GM12878 (cell line): Measurements from ENCODE around the gene MAP4K2. TPM values are rescaled to one million over a fixed set of nuclear protein-coding genes. Genes with fewer than 3 reads are reported as not detected.

ENCODE experiments used
- ATAC-seq: fragments of 200-7000 bp; cut with Tn5 transposase; 3 replicates; pipeline ENCODE4 v1.9.1; 2020; ENCODE audit warnings: mild to moderate bottlenecking, moderate library complexity
- BruUV-seq: library from RNA; stranded (reverse); fragments of 400-500 nt; replicated peaks from 2 replicates; lab custom pipeline; 2021; lab: Mats Ljungman, UMichigan
- CTCF ChIA-PET: fragments of 300-600 bp; sonication (Branson Sonifier 250); formaldehyde crosslinking; extraction: SDS; loops from one replicate; lab custom pipeline; 2021; ENCODE audit warnings: inconsistent platforms; lab: Yijun Ruan, JAX
- POLR2A ChIA-PET: fragments of 350-600 bp; formaldehyde crosslinking; extraction: SDS; loops from one replicate; lab custom pipeline; 2021; ENCODE audit warnings: inconsistent platforms; lab: Charles Lee
- RAD21 ChIA-PET: fragments of 300-600 bp; sonication (Branson Sonifier 250); formaldehyde crosslinking; loops from one replicate; lab custom pipeline; 2023; ENCODE audit warnings: antibody characterized with exemption; ENCODE audit not compliant: unreplicated experiment; lab: Charles Lee
- SMC1A ChIA-PET: fragments of 300-600 bp; sonication (Branson Sonifier 250); formaldehyde crosslinking; loops from one replicate; lab custom pipeline; 2023; ENCODE audit not compliant: unreplicated experiment, uncharacterized antibody; lab: Charles Lee
- DNase-seq: peaks from one replicate; pipeline ENCODE4 v3.0.0-alpha.2; 2011; ENCODE audit warnings: low read depth, low spot score
- FAIRE-seq: peaks from 3 replicates; lab custom pipeline; 2011; peaks lifted over from hg19 to GRCh38; lab: Jason Lieb, UNC
- H2AFZ ChIP-seq: 2 replicates; pipeline ENCODE4 v1.6.0; 2011; ENCODE audit warnings: low read depth, low read length, control low read depth; ENCODE audit not compliant: control insufficient read depth
- H3K27ac ChIP-seq: 2 replicates; pipeline ENCODE4 v1.5.1; 2011; ENCODE audit warnings: control low read depth; ENCODE audit not compliant: control insufficient read depth, insufficient read depth
- H3K27me3 ChIP-seq, 2 experiments: replicated peaks in 1 of 2; 2 replicates each; pipeline versions ENCODE4 v1.6.0 to v1.6.1; 2011; ENCODE audit warnings: low read length in 1 of 2; ENCODE audit not compliant: control insufficient read depth in 2 of 2, insufficient read depth in 2 of 2
- H3K36me3 ChIP-seq, 2 experiments: 2 replicates each; pipeline ENCODE4 v1.5.1; 2011; ENCODE audit warnings: low read length in 1 of 2; ENCODE audit not compliant: control insufficient read depth in 2 of 2, insufficient read depth in 2 of 2
- H3K4me1 ChIP-seq: 2 replicates; pipeline ENCODE4 v1.6.1; 2011; ENCODE audit warnings: mild to moderate bottlenecking, low read length, moderate library complexity, mixed read lengths; ENCODE audit not compliant: control insufficient read depth, insufficient read depth
- H3K4me2 ChIP-seq: 2 replicates; pipeline ENCODE4 v1.6.0; 2011; ENCODE audit warnings: control low read depth; ENCODE audit not compliant: control insufficient read depth, insufficient read depth
- H3K4me3 ChIP-seq: fragments of 200-600 bp; sonication (generic); 2 replicates; pipeline ENCODE4 v1.5.1; 2016
- H3K79me2 ChIP-seq: 2 replicates; pipeline ENCODE4 v1.6.0; 2011; ENCODE audit warnings: low read length; ENCODE audit not compliant: control insufficient read depth, insufficient read depth
- H3K9ac ChIP-seq: 2 replicates; pipeline ENCODE4 v1.8.0; 2011; ENCODE audit warnings: low read length, control low read depth, mixed read lengths; ENCODE audit not compliant: control insufficient read depth, insufficient read depth
- H3K9me3 ChIP-seq: replicated peaks from 3 replicates; pipeline ENCODE4 v1.5.1; 2011; ENCODE audit warnings: mild to moderate bottlenecking, low read length; ENCODE audit not compliant: control insufficient read depth, insufficient read depth
- H4K20me1 ChIP-seq: 2 replicates; pipeline ENCODE4 v1.6.0; 2011; ENCODE audit not compliant: control insufficient read depth, insufficient read depth
- BHLHE40 ChIP-seq, 2 experiments: fragments of 450-650 bp in 1 of 2; IDR thresholded peaks; 2 replicates each; pipeline ENCODE4 v1.6.1; 2011 to 2017; ENCODE audit warnings: low read depth in 2 of 2, borderline replicate concordance in 1 of 2, improper control_type of control experiment in 1 of 2, low read length in 1 of 2, mild to moderate bottlenecking in 1 of 2
- HCFC1 ChIP-seq: fragments of 150-350 bp; IDR thresholded peaks from 2 replicates; pipeline ENCODE4 v1.6.1; 2014; ENCODE audit warnings: low read length
- IKZF1 ChIP-seq: fragments of 450-650 bp; conservative IDR thresholded peaks from 2 replicates; pipeline ENCODE4 v1.6.1; 2017; ENCODE audit warnings: antibody characterized with exemption, mild to moderate bottlenecking
- NFYB ChIP-seq: IDR thresholded peaks from 2 replicates; pipeline ENCODE4 v1.6.1; 2011; ENCODE audit warnings: low read depth, mild to moderate bottlenecking, low read length, improper control_type of control experiment, moderate library complexity; ENCODE audit not compliant: insufficient read depth
- NRF1 ChIP-seq: conservative IDR thresholded peaks from 2 replicates; pipeline ENCODE4 v1.6.1; 2011; ENCODE audit warnings: mild to moderate bottlenecking, low read depth, low read length, improper control_type of control experiment
- PML ChIP-seq: IDR thresholded peaks from 2 replicates; pipeline ENCODE4 v1.6.1; 2012; ENCODE audit warnings: low read length, inconsistent platforms
- POLR2A ChIP-seq: IDR thresholded peaks from 2 replicates; pipeline ENCODE4 v1.6.1; 2011; ENCODE audit warnings: low read depth, mild to moderate bottlenecking, low read length
- POLR2AphosphoS2 ChIP-seq: IDR thresholded peaks from 2 replicates; pipeline ENCODE4 v1.6.1; 2011; ENCODE audit warnings: low read depth, mild to moderate bottlenecking, low read length, improper control_type of control experiment, moderate library complexity
- PRDM15 ChIP-seq: fragments of 450-650 bp; formaldehyde crosslinking; IDR thresholded peaks from 2 replicates; pipeline ENCODE4 v1.4.0; 2020; ENCODE audit warnings: mild to moderate bottlenecking, moderate library complexity
- SIN3A ChIP-seq: IDR thresholded peaks from 2 replicates; pipeline ENCODE4 v1.6.1; 2012; ENCODE audit warnings: low read depth, low read length, improper control_type of control experiment
- SMAD1 ChIP-seq: fragments of 450-650 bp; IDR thresholded peaks from 2 replicates; pipeline ENCODE4 v1.6.1; 2018; ENCODE audit warnings: mild to moderate bottlenecking, low read depth; ENCODE audit not compliant: partially characterized antibody
- SRF ChIP-seq, 2 experiments: IDR thresholded peaks; 2 replicates each; pipeline ENCODE4 v1.6.1; 2011; ENCODE audit warnings: low read depth in 2 of 2, low read length in 2 of 2, mild to moderate bottlenecking in 1 of 2, moderate library complexity in 1 of 2
- TCF12 ChIP-seq: IDR thresholded peaks from 2 replicates; pipeline ENCODE4 v1.6.1; 2011; ENCODE audit warnings: low read depth, mild to moderate bottlenecking, low read length
- YY1 ChIP-seq: IDR thresholded peaks from 2 replicates; pipeline ENCODE4 v1.6.1; 2011; ENCODE audit warnings: low read depth, mild to moderate bottlenecking, low read length
- ZNF217 ChIP-seq: fragments of 450-650 bp; IDR thresholded peaks from 2 replicates; pipeline ENCODE4 v1.6.1; 2017; ENCODE audit warnings: antibody characterized with exemption, mild to moderate bottlenecking
- whole genome bisulfite sequencing: methylation state at CpG from one replicate; pipeline ENCODE4 v1.1.6; 2016; ENCODE audit warnings: low lambda C conversion rate; ENCODE audit not compliant: insufficient replicate concordance, insufficient coverage; ENCODE audit errors: missing lambda C conversion rate; 5-methylcytosine and 5-hydroxymethylcytosine counted together
- in situ Hi-C: fragments of 300-500 bp; cut with MboI; formaldehyde crosslinking; loops from 9 replicates; pipeline ENCODE4 v1.14.3; 2018; ENCODE audit warnings: mixed read lengths
- intact Hi-C: fragments of 100-400 bp; cut with micrococcal nuclease; formaldehyde crosslinking; loops from one replicate; pipeline ENCODE4 v1.14.2; 2022; ENCODE audit not compliant: unreplicated experiment
- polyA plus RNA-seq, 11 experiments: library from polyadenylated mRNA; depleted of rRNA in 4 of 11; unstranded in 6 of 11; stranded (reverse) in 5 of 11; fragments of >200 nt; fragmentation: Nextera tagmentation in 4 of 11; fragmentation: Illumina TruSeq in 1 of 11; extraction: Ambion mirVana in 4 of 11; extraction: Trizol in 1 of 11; gene quantifications; 1 replicate in 1 of 11; 2 replicates in 10 of 11; pipeline versions ENCODE4 v1.2.1 to v1.2.3, GENCODE V29; 2011 to 2016; ENCODE audit warnings: inconsistent platforms in 2 of 11, missing spikeins in 2 of 11, low read depth in 1 of 11
- total RNA-seq, 4 experiments: library from RNA; depleted of rRNA in 3 of 4; stranded (reverse); fragments of >200 nt in 3 of 4; fragmentation: Illumina TruSeq in 1 of 4; extraction: Trizol in 1 of 4; gene quantifications; 2 replicates each; pipeline versions ENCODE4 v1.2.1 to v1.2.3, GENCODE V29; 2013 to 2021
- TF ChIP-seq, protein P1 (sequence below): IDR thresholded peaks from 2 replicates; pipeline ENCODE4 v1.6.1; 2012; ENCODE audit warnings: mild to moderate bottlenecking, low read depth, low read length

The MAP4K2 gene
- total and polyA plus RNA-seq, 10 of the 15 experiments (the other 5 are each of a cell fraction or from before 2014, with no cell fraction given), result 0.98 to 78.1 (median 48.9) TPM

DNA sequence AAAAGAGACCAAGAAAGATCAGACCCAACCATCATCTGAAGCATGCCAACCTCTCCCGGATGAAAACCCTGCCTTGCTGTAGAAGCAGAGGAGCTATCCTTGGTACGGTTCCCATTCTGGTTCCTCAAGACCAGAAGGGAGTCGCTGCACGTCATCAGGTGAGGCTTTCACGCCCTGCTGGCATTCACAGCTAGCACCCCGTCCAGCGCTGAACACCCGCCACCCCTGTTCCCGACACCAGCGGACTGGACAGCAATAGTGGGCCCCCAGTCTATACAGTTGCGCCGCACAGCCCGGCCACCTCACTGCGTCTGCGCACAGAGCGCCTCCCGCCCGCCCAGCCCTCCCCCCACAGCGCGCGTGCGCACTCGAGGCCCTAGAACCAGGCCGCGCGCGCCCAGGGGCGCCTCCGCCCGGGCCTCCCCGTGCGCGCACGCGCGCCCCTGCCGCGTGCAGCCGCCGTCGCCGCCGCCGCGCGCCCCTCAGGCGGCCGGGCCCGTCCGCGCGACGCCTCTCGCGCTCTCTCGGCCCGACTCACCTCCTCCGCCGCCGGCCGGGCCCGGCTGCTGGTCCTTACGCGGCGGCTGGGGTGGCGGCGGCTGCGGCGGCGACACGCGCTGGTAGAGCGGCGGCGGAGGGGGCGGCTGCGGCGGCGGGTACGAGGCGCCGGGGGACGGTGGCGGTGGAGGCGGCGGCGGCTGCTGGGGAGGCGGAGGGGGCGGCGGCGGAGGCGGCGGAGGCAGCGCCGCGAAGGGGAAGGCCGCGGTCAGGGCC is 25.4 kb downstream of the MAP4K2 start:
- CTCF ChIA-PET, result interaction anchor here (1.4 to 3.3 kb wide), 4 partner anchors 23 to 89 kb away, joined by 3 to 18 read pairs (median 8); partner anchors contain the start of gene RASGRP2
- WGBS, result 2% methylated on average over 50 of the region's 98 CpGs
- no peak for FAIRE-seq
- no peak for TF ChIP-seq ZNF217
- peak; percentile 79 for TF ChIP-seq POLR2A
- 0 out of 2 replicates have a peak, but pooled peaks have one; percentile 26 for TF ChIP-seq HCFC1
- TF ChIP-seq YY1, result 0 out of 2 replicates have a peak, but pooled peaks have one; percentile 1
- TF ChIP-seq SRF (IDR thresholded peaks at IDR 0.05; ENCODE audit: low read depth in 2 of 2, low read length in 2 of 2), result no peak
- no peak for TF ChIP-seq SMAD1
- TF ChIP-seq PRDM15 (CRISPR knock-in tag), result no peak
- TF ChIP-seq IKZF1, result 0 out of 2 replicates have a peak, but pooled peaks have one; percentile 8
- TF ChIP-seq BHLHE40 (IDR thresholded peaks at IDR 0.05; ENCODE audit: borderline replicate concordance in 1 of 2, low read depth in 2 of 2, low read length in 1 of 2), result peak in 1 of 2 experiments; percentile 44; a peak in 2 of 4 replicates
- peak; percentile 60 for TF ChIP-seq NRF1
- TF ChIP-seq, protein P1, sequence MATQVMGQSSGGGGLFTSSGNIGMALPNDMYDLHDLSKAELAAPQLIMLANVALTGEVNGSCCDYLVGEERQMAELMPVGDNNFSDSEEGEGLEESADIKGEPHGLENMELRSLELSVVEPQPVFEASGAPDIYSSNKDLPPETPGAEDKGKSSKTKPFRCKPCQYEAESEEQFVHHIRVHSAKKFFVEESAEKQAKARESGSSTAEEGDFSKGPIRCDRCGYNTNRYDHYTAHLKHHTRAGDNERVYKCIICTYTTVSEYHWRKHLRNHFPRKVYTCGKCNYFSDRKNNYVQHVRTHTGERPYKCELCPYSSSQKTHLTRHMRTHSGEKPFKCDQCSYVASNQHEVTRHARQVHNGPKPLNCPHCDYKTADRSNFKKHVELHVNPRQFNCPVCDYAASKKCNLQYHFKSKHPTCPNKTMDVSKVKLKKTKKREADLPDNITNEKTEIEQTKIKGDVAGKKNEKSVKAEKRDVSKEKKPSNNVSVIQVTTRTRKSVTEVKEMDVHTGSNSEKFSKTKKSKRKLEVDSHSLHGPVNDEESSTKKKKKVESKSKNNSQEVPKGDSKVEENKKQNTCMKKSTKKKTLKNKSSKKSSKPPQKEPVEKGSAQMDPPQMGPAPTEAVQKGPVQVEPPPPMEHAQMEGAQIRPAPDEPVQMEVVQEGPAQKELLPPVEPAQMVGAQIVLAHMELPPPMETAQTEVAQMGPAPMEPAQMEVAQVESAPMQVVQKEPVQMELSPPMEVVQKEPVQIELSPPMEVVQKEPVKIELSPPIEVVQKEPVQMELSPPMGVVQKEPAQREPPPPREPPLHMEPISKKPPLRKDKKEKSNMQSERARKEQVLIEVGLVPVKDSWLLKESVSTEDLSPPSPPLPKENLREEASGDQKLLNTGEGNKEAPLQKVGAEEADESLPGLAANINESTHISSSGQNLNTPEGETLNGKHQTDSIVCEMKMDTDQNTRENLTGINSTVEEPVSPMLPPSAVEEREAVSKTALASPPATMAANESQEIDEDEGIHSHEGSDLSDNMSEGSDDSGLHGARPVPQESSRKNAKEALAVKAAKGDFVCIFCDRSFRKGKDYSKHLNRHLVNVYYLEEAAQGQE, result peak; percentile 72; the same call in 1 of the 2 replicates
- TF ChIP-seq NFYB, result no peak
- TF ChIP-seq SIN3A, result peak; percentile 61; the same call in 1 of the 2 replicates
- peak; percentile 2; the same call in 1 of the 2 replicates for TF ChIP-seq POLR2AphosphoS2
- no peak for TF ChIP-seq TCF12
- no peak for TF ChIP-seq PML

More for the DNA sequence above, 25.4 kb downstream of the MAP4K2 start:
- H3K4me3 ChIP-seq, result peak overlapping the region; percentile 80
- H3K79me2 ChIP-seq, result peaks cover 49% of the 10 kb centered on the region
- no peaks in the 10 kb centered on the region for H3K27me3 ChIP-seq
- no peak overlapping the region for H2AFZ ChIP-seq
- no TSS peak for BruUV-seq
- H3K27ac ChIP-seq, result peak overlapping the region; percentile 86
- H3K4me2 ChIP-seq, result peak overlapping the region; percentile 96
- peaks cover 35% of the 10 kb centered on the region for H3K4me1 ChIP-seq
- ChIA-PET POLR2A (interaction anchor here (0.6 to 2.0 kb wide), 6 partner anchors 23 to 104 kb away, joined by 3 to 5 read pairs (median 3); no protein-coding TSS in a partner anchor), SMC1A (interaction anchor here (1.4 to 2.2 kb wide), 3 partner anchors 14 to 272 kb away, joined by 3 to 8 read pairs (median 6); partner anchors contain the start of gene RASGRP2), RAD21 (interaction anchor here (1.8 kb wide), 1 partner anchor 127 kb away, joined by 4 read pairs; no protein-coding TSS in a partner anchor)
- peak; percentile 4 for ATAC-seq
- no peak for DNase-seq
- peaks cover 7 to 39% of the 10 kb centered on the region in 2 experiments for H3K36me3 ChIP-seq
- in situ Hi-C loops, result no loop called here
- peak overlapping the region; percentile 95 for H3K9ac ChIP-seq
- peaks cover 16% of the 10 kb centered on the region for H4K20me1 ChIP-seq
- intact Hi-C loops, result loop anchor here (10.0 kb wide), 1 partner anchor 337 kb away; the partner anchor contains the start of genes TM7SF2 and ZNHIT2
- no peaks in the 10 kb centered on the region; the same call in 2 of the 3 replicates for H3K9me3 ChIP-seq
